HG02642 (cell line): ENCODE results near the gene EXOC4.
"Not testable (repeated sequence)": the region's sequence is repeated elsewhere in the genome, so short reads cannot be mapped to it uniquely, and the experiment has no call there.

ENCODE experiments used
- ATAC-seq: cut with Tn5 transposase; IDR thresholded peaks from one replicate; pipeline ENCODE4 v1.9.1; 2021; ENCODE audit warnings: mild to moderate bottlenecking; ENCODE audit not compliant: unreplicated experiment, poor library complexity

Gene EXOC4

DNA sequence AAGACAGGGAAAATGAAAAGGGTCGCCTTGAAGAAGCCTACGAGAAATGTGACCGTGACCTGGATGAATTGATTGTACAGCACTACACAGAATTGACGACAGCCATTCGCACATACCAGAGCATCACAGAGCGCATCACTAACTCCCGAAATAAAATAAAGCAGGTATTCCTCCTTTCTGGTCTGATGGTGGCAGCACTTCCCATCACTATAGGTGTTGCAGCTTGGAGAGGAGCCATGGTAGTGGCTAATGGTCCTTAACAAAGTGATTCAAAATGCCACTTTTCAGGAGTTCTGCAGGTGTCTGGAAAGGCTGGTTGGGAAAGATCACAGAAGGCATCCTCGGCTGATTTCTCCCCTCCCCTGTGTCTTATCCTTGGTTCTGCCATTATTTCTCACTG lies 22.1 kb downstream of the EXOC4 start:
- no peak for ATAC-seq

DNA sequence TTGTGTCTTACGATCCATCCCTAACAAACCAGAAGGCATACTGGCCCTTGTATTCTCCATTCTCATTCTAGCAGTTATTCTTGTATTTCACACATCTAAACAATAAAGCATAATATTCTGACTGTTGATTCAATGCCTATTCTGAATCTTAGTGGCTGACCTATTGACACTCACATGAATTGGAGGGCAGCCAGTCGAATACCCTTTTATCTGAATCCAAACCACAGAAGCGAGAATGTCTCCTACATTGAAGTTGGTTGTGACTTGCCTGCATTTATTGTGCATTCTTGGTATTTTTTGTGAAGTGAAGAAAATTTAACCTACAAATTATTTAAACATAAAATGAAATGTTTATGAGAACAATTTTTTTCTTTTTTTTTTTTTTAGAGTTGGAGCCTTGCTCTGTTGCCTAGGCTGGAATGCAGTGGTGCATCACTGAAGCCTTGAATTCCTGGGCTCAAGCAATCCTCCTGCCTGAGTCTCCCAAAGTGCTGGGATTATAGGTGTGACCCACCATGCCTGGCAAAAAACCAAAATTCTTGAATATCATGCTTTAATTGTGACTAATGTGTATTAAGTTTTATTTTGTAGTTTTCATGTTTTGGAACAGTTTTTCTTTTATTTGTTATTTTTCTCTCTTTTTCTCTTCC lies 22.7 kb downstream of the EXOC4 start:
- no peak for ATAC-seq

DNA sequence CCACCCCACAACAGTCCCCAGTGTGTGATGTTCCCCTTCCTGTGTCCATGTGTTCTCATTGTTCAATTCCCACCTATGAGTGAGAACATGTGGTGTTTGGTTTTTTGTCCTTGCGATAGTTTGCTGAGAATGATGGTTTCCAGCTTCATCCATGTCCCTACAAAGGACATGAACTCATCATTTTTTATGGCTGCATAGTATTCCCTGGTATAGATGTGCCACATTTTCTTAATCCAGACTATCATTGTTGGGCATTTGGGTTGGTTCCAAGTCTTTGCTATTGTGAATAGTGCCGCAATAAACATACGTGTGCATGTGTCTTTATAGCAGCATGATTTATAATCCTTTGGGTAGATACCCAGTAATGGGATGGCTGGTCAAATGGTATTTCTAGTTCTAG lies 26.1 kb downstream of the EXOC4 start:
- not testable (repeated sequence) for ATAC-seq

DNA sequence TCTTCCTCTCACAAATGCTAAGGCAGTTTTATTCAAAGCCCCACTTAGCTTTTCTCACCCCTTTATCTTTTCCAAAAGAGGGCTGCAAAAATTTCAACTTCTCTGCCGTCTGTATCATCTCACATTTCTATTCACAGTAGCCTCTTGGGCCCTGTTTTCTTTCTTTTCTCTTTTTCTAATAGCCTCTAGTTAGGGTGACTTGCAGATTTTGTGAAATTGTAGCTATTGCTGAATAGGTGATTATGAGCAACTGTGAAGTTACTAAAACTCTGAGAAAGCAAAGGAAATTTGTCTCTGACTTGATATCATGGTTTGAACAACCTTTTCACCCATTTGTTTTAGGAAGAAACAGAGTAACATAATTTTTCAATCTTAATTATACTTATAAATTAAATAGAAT lies 29.2 kb downstream of the EXOC4 start:
- no peak for ATAC-seq

DNA sequence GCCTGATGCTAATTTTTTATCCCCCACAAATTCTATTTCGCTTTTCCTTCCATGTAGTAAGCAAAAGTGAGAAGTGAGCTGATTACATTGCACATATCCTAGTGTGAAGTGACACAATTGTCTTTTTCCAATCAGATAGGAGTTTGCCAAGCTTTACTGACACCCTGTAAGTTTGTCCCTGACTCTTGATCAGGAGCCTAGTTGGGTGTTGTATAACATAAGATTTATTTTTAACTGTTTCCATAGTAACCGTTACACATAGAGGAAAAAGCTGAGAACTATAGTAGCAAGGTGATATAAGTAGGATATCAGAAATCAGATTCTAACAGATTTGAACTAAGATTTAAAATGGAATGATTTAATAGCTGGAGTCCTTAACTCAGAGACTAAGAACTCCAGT lies 31.2 kb downstream of the EXOC4 start:
- ATAC-seq = no peak

DNA sequence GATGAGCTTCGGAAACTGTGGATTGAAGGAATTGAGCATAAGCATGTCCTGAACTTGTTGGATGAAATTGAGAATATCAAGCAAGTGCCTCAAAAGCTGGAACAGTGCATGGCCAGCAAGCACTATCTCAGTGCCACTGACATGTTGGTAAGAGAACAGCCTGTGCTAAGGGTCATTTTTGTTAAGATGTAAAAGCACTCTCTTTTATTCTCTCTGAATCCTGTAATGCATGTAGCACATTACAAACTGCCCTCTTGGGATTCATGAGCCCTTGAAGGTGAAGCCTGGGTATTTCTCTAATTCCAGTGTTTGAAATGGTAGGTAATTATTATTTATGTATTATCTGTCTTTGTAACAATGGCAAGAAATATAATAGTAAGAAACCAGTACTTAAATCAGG lies 36.1 kb downstream of the EXOC4 start:
- no peak for ATAC-seq

DNA sequence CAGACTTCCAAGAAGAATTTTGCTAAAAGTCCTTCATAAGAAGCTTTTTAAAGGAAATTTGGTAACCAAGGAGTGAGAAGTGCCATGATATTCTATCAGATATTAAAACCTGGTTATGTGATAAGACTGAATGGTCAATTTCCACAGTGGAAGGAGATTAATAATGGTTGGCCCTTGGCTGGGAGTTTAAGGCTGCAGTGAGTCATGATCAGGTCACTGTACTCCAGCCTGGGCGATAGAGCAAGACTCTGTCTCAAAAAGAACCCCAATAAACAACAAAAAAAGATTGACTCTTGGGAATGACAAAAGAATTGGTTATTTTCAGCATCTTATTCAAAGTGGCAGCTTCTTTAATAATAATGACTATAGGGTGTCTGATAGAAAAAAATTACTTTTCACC lies 37.2 kb downstream of the EXOC4 start:
- no peak for ATAC-seq

DNA sequence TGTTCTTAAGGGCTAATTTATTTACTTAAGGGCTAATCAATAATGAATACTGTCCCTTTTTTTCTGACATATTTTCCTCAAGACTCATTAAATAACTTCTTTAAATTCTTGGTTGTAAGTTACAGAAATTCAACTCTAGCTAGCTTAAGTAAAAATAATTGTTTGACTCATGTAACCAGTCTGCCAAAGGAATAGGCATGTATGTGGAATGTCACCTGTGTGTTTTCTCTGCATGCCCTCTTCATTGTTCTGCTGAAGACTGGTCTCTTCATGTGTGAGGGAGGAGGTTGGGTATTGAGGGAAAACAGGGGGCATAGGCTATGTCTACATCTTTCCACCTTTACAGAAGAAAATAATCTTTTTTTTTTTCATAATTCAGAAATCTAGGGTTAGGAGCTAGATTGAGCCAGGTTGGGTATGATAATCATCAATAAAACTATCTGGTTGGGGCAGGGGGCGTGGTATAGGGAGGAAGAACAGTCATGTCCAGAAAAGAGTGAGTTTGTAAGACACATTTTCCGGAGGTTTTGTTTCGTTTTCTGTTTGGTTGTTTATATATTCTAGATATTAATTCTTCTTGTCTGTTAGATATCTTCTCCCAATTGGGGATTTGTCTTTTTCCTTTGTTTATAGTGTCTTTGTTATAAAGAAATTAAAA lies 37.9 kb downstream of the EXOC4 start:
- no peak for ATAC-seq

DNA sequence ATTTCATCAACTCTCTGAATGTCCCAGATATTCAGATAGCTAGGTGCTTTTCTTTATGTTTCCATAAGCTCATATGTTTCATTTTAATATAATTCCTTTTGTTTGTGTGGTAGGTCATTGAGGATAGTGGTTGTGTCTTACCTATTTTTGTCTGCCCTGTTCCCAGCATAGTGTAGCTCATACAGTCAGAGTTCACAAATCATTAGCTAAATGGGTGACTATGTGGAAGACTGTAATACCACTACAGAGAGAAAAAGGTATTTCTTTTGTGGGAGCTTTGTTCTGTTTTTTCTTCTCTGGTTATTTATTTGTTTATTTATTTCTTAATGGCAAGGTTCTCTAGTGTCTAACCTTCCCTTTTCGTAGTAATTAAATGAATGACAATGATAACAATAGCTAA lies 39.8 kb downstream of the EXOC4 start:
- no peak for ATAC-seq

DNA sequence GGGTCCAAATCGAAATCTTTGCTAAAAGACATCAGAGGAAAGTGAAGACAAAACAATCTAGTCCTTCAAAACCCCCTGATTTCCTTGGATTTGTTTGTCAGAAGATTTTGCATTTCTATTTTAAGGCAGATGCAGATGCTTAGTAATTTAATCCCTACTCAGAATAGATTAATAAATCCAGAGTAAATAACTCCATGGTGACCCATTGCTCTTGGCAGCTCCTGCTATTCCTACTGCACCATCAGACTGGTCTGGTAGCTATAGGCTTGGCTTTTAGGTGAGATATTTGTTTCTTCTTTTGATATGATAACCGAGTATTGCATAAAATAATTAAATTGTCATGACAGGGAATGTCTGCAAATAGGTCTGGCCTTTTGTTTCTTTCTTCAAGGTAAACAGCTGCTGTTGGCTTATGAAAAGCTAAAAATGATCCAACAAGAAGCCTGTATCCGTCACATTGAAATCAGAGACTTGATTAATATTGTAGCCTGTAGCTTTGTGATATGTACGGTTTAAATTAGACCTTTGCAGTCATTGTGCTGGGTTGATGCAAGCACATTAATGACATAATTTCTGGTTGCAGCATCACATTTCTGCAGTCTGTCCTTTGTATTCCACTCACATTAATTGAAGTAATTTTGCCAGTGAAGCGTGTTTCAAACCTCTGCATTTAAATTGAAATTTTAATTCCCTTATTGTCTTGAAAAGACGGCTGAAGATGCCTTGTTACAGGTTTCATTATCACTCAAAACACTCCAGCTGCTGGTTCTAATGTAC lies 40.7 kb downstream of the EXOC4 start:
- no peak for ATAC-seq

DNA sequence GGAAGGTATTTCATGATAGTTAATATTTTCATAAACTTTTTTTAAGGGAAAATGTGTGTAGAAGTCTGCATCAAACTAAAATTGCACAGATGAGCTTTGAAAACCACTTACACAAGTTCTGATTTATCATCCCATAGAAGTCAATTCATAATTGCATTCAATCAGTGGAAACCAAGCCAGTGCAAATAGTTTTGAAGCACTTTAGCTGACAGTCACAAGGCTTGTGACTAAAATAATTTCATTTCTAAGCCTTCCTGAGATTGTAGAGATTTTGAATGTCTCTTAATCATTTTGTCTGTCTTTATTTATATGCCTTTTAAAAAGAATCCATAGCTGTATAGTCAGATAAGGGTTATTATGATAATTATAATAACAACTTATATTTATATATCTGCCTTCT lies 41.4 kb downstream of the EXOC4 start:
- ATAC-seq = no peak

DNA sequence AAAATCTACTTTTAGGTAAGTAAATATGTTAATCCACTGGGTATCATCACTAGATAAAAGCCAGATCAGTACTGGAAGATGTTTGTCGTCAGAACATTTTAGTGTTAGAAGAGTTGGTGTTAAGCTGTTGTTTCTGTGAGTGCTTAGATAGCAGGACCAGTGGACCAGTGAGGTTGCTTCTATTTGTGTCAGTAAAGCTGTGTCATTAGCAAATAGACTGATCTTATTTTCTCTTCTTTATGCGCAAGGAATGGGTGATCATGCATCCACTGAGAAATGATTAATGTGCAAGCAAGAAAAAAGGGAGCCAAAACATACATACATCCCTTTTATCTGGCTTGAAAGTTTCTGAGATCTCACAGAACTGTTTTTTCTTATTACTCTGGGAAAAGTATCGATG lies 42.6 kb downstream of the EXOC4 start:
- ATAC-seq = no peak

DNA sequence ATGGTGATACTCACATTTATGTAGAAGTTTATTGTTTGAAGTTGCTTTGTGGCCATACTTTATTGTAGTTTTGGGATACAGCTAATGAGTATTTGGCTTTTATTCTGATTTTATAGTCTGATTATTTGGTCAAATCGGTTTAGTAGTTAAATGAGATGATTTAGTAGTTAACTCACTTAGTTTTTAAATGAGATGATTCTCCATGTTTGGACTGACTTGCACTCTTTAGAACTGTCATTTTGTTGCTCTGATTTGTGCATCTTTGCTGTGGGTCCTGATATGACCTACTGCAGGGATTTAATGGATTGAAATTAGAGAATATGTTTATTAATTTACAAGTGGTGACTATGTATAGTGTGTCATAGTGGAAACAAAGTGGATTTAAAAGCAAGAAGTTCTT lies 44.2 kb downstream of the EXOC4 start:
- no peak for ATAC-seq

DNA sequence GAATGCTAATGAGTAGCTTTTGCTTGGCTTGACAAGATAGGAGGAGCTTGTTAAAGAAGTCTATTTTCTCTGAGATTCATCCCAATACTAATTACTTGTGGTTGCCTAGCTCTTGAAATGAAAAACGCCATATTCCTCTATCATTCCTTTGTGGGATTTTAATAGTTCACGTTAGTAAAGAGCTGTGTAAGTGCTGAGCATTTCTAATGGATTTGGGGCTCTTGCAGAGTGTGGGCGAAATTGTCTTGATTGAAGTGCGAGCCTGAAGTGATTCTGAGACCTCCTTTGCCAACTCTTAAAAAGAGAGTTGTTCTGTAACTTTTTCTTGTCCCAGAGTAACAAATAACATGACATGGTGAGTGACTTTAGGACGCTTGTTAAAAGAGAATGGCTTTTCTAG lies 45.2 kb downstream of the EXOC4 start:
- no peak for ATAC-seq

DNA sequence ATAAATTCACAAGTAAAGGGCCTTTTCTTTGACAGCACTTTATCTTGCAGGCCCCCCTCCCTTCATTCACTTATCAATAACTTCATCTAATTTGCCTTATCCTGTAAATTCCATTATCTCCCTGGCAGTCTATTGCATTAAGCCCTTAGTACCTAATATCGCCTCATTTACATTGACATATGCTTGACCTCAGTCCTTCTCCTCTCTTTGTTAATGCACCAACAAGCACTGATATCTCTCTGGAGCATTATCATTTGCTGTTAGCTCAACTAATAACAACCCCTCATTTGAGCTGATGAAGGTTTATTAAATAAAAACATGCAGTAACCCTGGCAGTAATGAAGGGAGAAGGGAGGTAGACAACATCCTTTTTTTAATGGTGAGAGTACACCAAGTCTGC lies 46.8 kb downstream of the EXOC4 start:
- no peak for ATAC-seq

DNA sequence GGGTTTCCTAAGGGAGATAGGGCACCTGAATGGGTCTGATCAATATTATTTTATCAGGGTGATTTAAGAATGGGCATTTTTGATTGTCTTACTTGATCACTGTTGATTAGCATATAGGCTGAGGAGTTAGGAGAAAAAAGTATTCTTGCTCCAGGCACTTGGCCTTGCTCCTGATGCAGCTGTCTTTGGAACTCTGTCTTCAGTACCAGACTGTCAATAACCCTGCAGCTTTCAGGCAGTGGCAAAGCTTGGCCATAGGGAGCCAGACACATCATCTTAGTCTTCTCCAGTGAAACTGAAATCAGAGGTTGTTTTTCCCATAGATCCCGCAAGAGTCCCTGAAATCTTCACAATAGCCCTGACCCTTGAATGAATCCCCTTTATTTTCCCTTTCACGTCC lies 47.2 kb downstream of the EXOC4 start:
- ATAC-seq = no peak

DNA sequence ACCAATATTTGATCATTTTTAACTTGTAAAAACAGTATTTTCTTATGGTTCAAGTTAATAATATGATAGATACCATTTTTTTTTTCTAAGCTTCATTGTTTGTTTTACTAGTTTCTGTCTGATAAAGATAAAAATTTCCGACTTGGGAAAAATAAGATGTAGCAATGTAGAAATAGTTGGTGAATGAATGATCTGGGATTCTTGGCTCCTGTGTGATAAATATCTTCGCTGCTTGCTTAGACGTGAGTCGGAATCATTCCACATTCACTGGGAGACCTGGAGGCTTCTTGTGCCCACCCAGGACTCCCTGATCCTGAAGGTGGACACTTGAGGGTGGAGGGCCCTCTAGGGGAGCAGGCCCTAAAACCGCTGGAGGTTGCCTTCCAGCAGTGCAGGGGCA lies 47.9 kb downstream of the EXOC4 start:
- ATAC-seq = no peak

DNA sequence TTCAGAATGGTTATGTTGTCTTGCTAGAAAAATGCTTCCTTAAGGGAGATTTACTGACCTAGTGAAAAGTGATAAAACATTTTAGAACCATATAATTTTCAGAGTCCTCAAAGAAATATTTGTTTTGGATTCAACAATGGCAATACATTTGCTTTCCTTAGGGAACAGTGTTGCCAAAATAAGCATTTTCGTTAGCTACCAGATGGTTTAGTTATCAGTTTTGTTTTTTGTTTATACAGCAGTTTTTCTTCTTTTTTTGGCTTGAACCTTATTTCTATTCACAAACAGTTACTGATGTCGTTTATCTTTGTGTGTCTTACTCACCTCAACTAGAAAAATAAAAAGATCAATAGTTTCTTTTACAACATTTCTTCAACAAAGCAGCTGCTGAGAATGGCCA lies 48.6 kb downstream of the EXOC4 start:
- ATAC-seq = no peak

DNA sequence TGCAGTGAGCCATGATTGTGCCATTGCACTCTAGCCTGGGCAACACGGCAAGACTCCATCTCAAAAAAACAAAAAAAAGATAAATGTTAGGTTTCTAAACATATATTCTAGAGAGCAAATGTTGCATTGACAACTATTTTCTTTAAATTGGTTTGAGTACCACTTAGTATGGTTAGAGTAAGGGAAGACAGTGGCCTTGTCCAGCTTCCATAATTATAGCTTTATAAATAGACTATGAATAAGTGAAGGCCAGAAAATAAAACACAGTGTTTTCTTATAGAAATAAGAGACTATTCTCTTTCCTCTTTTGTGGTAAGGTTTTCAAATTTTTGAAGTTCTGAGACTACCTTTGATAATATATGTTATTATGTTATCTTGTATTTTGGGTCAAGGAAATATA lies 50.5 kb downstream of the EXOC4 start:
- no peak for ATAC-seq

DNA sequence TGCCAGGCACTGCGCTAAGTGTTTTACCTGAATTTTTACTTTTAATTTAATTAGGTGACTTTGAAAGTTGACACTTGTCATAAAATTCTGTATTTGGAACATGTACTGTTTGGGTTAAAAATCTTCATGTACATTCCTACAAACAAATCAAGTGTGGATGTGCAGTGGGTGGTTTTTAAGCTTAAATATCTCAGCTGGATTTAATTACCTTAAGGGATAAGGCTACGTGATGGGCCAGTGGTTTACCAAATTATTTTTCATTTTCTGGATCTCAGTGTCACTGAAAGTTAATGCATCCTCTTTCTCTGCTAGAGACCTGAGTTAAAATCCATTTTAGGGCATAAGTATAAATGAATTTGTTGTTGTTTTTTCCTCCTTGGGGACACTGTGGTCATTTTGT lies 51.1 kb downstream of the EXOC4 start:
- ATAC-seq = no peak

DNA sequence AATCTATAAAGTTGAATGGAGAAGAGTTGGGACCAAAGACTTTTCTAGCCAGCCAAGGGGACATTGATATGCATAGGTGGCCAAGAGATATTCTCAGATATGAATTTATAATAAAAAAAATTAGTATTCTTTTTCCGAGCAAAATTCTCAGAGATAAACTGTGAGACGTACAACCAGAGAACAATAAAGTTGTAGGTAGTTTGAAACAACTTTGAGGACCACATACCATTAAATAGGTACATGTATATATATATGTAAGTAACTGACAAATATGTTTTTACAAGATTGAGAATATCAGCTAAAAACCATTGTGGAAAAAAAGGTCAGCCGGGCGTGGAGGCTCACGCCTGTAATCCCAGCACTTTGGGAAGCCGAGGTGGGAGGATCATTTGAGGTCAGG lies 56.5 kb downstream of the EXOC4 start:
- no peak for ATAC-seq
